Measurements from ENCODE around the gene ARSB. TPM values are rescaled to one million over a fixed set of nuclear protein-coding genes. Genes with fewer than 3 reads are reported as not detected.
A peak's percentile ranks its signal among the peaks of the same experiment; 100 is the strongest.

ARSB gene
- polyA plus RNA-seq, 6 donors from 2014 or later = 4.1 to 6.8 (median 5.4) TPM

DNA sequence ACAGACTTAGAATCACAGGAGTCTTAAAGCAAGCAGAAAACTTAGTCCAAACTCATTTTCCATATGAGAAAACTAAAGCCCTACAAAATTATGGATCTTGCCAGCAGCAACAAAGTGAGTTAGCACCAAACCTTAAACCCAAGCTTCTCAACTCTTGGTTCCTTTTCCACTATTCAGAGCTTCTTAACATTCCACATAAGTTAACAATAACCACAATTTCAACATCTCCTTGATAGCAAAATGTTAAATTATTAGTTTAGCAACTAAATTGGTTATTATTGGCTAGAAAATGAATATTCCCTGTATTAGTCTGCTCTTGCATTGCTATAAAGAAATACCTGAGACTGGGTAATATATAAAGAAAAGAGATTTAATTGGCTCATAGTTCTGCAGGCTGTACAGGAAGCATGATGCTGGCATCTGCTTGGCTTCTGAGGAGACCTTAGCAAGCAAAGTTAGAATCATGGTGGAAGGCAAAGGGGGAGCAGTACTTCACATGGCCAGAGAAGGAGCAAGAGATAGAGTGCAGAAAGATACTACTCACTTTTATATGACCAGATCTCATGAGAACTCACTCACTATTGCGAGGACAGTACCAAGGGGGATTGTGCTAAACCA, 26.2 kb upstream of the ARSB start:
- H3K27ac Mint-ChIP-seq = no peak overlapping the region
- H3K27me3 Mint-ChIP-seq = peaks cover 23 to 50% (median 34%) of the 10 kb centered on the region in 3 donors
- DNase-seq (no peak), ATAC-seq (ENCODE audit: low read depth in 2 of 2) (no peak)
- peaks cover 3 to 25% (median 18%) of the 10 kb centered on the region in 7 donors for H3K9me3 Mint-ChIP-seq
- no peak overlapping the region for H3K4me3 Mint-ChIP-seq
- peaks cover 6 to 12% of the 10 kb centered on the region in 2 donors for H3K36me3 Mint-ChIP-seq
- H3K4me1 Mint-ChIP-seq = no peaks in the 10 kb centered on the region

DNA sequence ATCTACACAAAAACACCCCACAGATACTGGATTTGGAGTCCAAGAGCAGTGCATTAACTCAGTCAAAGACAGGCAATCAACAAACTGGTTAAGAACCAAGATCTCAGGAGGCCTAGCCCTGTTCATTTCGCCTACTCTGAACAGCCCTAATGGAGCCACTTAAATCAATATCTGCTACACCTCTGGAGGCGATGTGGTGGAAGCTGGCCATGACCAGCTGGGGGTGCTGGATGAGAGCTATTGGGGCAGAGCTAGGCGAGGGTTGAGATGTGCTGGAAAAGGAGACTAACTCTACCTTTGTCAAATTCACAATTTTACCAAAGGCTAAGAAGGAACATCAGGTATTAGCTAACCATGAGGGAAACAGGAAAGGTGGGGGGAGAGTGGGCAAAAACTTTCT, 23.3 kb upstream of the ARSB start:
- no peak overlapping the region for H3K4me3 Mint-ChIP-seq
- peak overlapping the region in 1 of 6 donors; percentile 75 for H3K27ac Mint-ChIP-seq
- peaks cover 3 to 17% (median 12%) of the 10 kb centered on the region in 7 donors for H3K9me3 Mint-ChIP-seq
- ATAC-seq (ENCODE audit: low read depth in 2 of 2) (no peak), DNase-seq (no peak)
- no peaks in the 10 kb centered on the region for H3K4me1 Mint-ChIP-seq
- H3K27me3 Mint-ChIP-seq = peaks cover 19 to 55% (median 29%) of the 10 kb centered on the region in 3 donors
- peaks cover 6 to 9% of the 10 kb centered on the region in 2 donors for H3K36me3 Mint-ChIP-seq

GRCh38 chr5:79007872-79008271, 22.8 kb upstream of the ARSB start:
- Mint-ChIP-seq H3K27ac (no peak overlapping the region), H3K27me3 (peaks cover 19 to 55% (median 28%) of the 10 kb centered on the region in 3 donors), H3K9me3 (peaks cover 2 to 12% (median 8%) of the 10 kb centered on the region in 7 donors), H3K36me3 (peaks cover under 1 to 4% of the 10 kb centered on the region in 2 donors), H3K4me1 (no peaks in the 10 kb centered on the region), H3K4me3 (no peak overlapping the region)
- DNase-seq = no peak
- no peak for ATAC-seq (ENCODE audit: low read depth in 2 of 2)

DNA sequence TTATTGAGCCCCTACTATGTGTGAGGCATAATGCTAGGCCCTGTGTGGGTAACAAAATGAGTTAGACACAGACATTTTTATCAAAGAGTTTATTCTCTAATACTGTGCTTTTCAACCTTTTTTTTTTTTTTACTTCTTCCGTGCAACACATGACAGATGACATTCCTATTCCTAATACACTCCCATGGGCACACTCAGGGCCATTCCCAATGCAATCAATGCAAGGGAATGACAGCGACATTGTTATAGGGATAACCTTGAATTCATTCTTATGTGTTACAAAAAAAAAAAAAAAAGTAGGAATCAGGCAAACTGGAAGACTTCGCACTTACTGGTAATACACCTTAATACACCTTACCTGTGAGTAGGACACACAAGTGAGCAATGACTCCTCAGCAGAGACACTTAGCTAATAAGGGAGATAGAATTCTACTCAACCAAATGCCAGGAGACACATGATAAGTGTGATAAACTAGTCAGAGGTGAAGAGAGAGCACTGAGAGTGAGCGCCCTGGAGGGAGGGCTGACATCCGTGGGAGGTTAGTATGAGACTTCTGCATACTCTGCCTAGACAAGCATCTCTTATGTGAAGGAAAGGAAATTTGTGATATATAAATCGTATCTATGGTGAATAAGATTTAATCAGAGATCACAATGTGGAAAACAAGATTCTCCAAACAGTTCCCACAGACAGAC, 21.0 kb upstream of the ARSB start:
- Mint-ChIP-seq H3K4me3 (no peak overlapping the region), H3K9me3 (peaks cover 0 to 2% (median 0%) of the 10 kb centered on the region in 7 donors), H3K4me1 (no peaks in the 10 kb centered on the region), H3K27me3 (peaks cover 17 to 58% (median 23%) of the 10 kb centered on the region in 3 donors), H3K36me3 (no peaks in the 10 kb centered on the region), H3K27ac (no peak overlapping the region)
- ATAC-seq (ENCODE audit: low read depth in 2 of 2) (no peak), DNase-seq (no peak)

GRCh38 chr5:79005151-79005550, 20.0 kb upstream of the ARSB start:
- no peak overlapping the region for H3K27ac Mint-ChIP-seq
- DNase-seq (no peak), ATAC-seq (ENCODE audit: low read depth in 2 of 2) (no peak)
- no peak overlapping the region for H3K4me3 Mint-ChIP-seq
- H3K36me3 Mint-ChIP-seq = no peaks in the 10 kb centered on the region
- peaks cover 17 to 63% (median 32%) of the 10 kb centered on the region in 3 donors for H3K27me3 Mint-ChIP-seq
- H3K4me1 Mint-ChIP-seq = no peaks in the 10 kb centered on the region
- no peaks in the 10 kb centered on the region for H3K9me3 Mint-ChIP-seq

DNA sequence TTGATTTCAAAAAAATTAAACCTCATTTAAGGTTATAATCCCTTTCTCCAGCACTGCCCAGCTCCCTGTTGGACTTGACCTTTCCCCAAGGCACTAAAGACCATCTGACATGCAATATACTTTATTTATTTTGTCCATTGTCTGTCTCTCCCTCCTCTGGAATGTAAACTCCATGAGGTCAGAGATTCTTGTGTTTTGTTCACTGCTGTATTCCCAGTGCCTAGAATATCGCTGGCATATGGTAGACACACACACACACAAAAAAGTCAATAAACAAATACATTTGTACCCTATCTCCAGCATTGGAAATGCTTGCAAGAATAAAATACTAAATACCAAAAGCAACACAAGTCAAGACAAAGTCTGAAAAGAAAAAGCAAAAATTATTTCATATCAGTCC, 17.3 kb upstream of the ARSB start:
- Mint-ChIP-seq H3K27me3 (peaks cover 27 to 64% (median 42%) of the 10 kb centered on the region in 3 donors), H3K9me3 (no peaks in the 10 kb centered on the region), H3K36me3 (no peaks in the 10 kb centered on the region), H3K4me1 (no peaks in the 10 kb centered on the region), H3K4me3 (no peak overlapping the region), H3K27ac (no peak overlapping the region)
- ATAC-seq (ENCODE audit: low read depth in 2 of 2) (no peak), DNase-seq (no peak)

- H3K36me3 Mint-ChIP-seq = no peaks in the 10 kb centered on the region
- no peak for ATAC-seq (ENCODE audit: low read depth in 2 of 2)
- DNase-seq = no peak
- H3K9me3 Mint-ChIP-seq = no peaks in the 10 kb centered on the region
- no peak overlapping the region for H3K4me3 Mint-ChIP-seq
- no peak overlapping the region for H3K27ac Mint-ChIP-seq
- H3K27me3 Mint-ChIP-seq = peaks cover 27 to 60% (median 38%) of the 10 kb centered on the region in 3 donors
- H3K4me1 Mint-ChIP-seq = no peaks in the 10 kb centered on the region
Observed at GRCh38 chr5:79001471-79001870, 16.4 kb upstream of the ARSB start.

DNA sequence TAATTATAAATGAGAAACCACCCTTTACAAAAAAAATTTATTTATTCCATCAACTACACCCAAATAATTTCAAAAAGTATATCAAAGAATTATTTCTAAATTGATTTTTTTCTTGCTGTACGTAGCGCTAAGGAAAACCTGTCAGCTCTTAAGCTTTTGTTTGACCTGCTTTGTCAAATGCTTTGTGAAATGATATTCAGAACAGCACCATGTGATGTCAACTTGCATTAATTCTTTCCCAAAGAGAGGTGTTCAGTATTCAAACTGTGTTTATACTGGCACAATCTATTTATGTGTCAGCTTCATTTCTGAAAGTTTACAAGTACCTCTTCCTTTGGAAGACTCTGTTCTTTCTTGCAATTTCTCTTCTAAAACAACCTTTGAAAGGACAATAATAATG, 12.0 kb upstream of the ARSB start:
- Mint-ChIP-seq H3K27me3 (peaks cover 20 to 25% (median 21%) of the 10 kb centered on the region in 3 donors), H3K36me3 (peaks cover 0 to 6% of the 10 kb centered on the region in 2 donors), H3K4me3 (no peak overlapping the region), H3K9me3 (peaks cover 0 to 8% (median 0%) of the 10 kb centered on the region in 7 donors), H3K27ac (no peak overlapping the region), H3K4me1 (no peaks in the 10 kb centered on the region)
- DNase-seq (no peak), ATAC-seq (ENCODE audit: low read depth in 2 of 2) (no peak)

DNA sequence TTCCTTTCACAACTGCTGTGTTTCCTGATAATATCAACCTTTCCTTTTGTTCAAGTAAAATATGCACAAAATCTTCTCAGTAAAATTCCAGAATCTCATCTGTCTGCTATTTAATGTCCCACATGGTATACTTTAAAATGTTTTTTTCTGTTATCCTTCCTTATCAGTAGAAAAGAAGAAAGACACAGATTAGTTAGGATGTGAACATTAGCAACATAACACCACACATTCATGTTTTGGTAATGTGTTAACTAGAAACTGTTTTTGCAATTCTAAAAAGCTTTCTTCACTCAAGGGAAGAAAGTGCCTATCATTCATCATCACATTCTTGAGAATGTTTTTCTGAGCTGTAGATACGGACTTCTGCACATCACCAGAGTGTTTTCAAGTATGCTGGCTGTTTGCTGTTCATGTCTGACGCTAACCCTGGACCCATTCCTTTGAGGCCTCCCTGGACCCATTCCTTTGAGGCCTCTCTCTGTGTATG, 10.5 kb upstream of the ARSB start:
- DNase-seq = no peak
- H3K4me3 Mint-ChIP-seq = no peak overlapping the region
- H3K9me3 Mint-ChIP-seq = peaks cover 0 to 8% (median 0%) of the 10 kb centered on the region in 7 donors
- peaks cover 9 to 20% (median 15%) of the 10 kb centered on the region in 3 donors for H3K27me3 Mint-ChIP-seq
- H3K36me3 Mint-ChIP-seq = peaks cover 0 to 6% of the 10 kb centered on the region in 2 donors
- H3K27ac Mint-ChIP-seq = no peak overlapping the region
- ATAC-seq (ENCODE audit: low read depth in 2 of 2) = no peak
- no peaks in the 10 kb centered on the region for H3K4me1 Mint-ChIP-seq

GRCh38 chr5:78993165-78993564, 8.1 kb upstream of the ARSB start:
- no peak overlapping the region for H3K27ac Mint-ChIP-seq
- peaks cover 0 to 9% (median 8%) of the 10 kb centered on the region in 3 donors for H3K27me3 Mint-ChIP-seq
- ATAC-seq (ENCODE audit: low read depth in 2 of 2) = no peak
- H3K36me3 Mint-ChIP-seq = peaks cover 0 to 6% of the 10 kb centered on the region in 2 donors
- H3K4me3 Mint-ChIP-seq = no peak overlapping the region
- peaks cover 0 to 8% (median 0%) of the 10 kb centered on the region in 7 donors for H3K9me3 Mint-ChIP-seq
- no peaks in the 10 kb centered on the region for H3K4me1 Mint-ChIP-seq
- DNase-seq = no peak

- H3K27me3 Mint-ChIP-seq = peaks cover 0 to 6% (median 5%) of the 10 kb centered on the region in 3 donors
- ATAC-seq (ENCODE audit: low read depth in 2 of 2) (no peak), DNase-seq (no peak)
- H3K4me3 Mint-ChIP-seq = no peak overlapping the region
- H3K27ac Mint-ChIP-seq = no peak overlapping the region
- peaks cover 0 to 8% (median 0%) of the 10 kb centered on the region in 7 donors for H3K9me3 Mint-ChIP-seq
- H3K4me1 Mint-ChIP-seq = no peaks in the 10 kb centered on the region
- H3K36me3 Mint-ChIP-seq = peaks cover 0 to 6% of the 10 kb centered on the region in 2 donors
Observed at GRCh38 chr5:78992146-78992545, 7.0 kb upstream of the ARSB start.

GRCh38 chr5:78989080-78989479, 4.0 kb upstream of the ARSB start:
- no peak for ATAC-seq (ENCODE audit: low read depth in 2 of 2)

DNA sequence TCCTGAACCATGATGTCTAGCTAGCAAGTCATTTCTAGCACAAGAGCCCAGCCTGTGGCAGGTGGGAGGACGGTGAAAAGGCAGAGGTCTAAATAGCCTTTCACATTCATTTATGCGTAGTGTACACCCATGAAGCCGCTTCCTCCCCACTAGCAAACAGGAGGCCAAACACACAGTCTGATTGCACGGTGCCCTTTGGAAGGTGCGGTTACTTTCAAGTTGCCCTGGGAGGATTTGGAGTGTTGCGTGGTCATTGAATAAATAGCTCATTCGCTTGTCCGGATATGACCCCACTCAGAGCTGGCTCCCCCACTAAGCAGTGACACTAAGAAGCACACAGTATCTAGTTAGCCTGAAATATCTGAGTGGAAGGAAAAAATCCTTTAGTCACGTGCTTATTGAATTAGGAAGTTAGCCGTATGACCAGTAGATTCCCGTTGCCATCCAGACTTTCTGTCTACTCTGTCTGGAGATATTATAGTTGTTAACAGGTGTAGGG, 664 bp upstream of the ARSB start:
- Mint-ChIP-seq H3K4me1 (peaks cover 17 to 23% (median 21%) of the 10 kb centered on the region in 3 donors), H3K27ac (peak overlapping the region; percentile 76 to 97 (median 90)), H3K4me3 (peak overlapping the region; percentile 85 to 95 (median 89)), H3K36me3 (no peaks in the 10 kb centered on the region), H3K9me3 (no peaks in the 10 kb centered on the region), H3K27me3 (no peaks in the 10 kb centered on the region)
- peak; percentile 31 to 39 for ATAC-seq (ENCODE audit: low read depth in 2 of 2)
- DNase-seq = peak; percentile 55

More at GRCh38 chr5:78989080-78989479, 4.0 kb upstream of the ARSB start:
- Mint-ChIP-seq H3K4me3 (peak overlapping the region in 1 of 8 donors; percentile 29), H3K27ac (no peak overlapping the region), H3K36me3 (no peaks in the 10 kb centered on the region), H3K4me1 (peaks cover 5 to 12% (median 7%) of the 10 kb centered on the region in 3 donors), H3K27me3 (no peaks in the 10 kb centered on the region), H3K9me3 (no peaks in the 10 kb centered on the region)
- no peak for DNase-seq

Data from naive B cell (primary cell).